PC-3 (cell line): ENCODE data around the gene SNX9. TPM values are rescaled to one million over a fixed set of nuclear protein-coding genes. Genes with fewer than 3 reads are reported as not detected.
A peak's percentile ranks its signal among the peaks of the same experiment; 100 is the strongest.

Source experiments
- ATAC-seq: fragments of 200-7000 bp; cut with Tn5 transposase; 2 replicates; pipeline ENCODE4 v1.9.1; 2020; ENCODE audit warnings: mild to moderate bottlenecking, moderate library complexity
- BruUV-seq: library from RNA; stranded (reverse); fragments of 400-500 nt; replicated peaks from 2 replicates; lab custom pipeline; 2021; lab: Mats Ljungman, UMichigan
- CTCF ChIA-PET: fragments of 300-600 bp; sonication (Branson Sonifier 250); formaldehyde crosslinking; loops from one replicate; lab custom pipeline; 2022; ENCODE audit warnings: antibody characterized with exemption; lab: Charles Lee
- POLR2A ChIA-PET: fragments of 300-600 bp; sonication (Branson Sonifier 250); formaldehyde crosslinking; loops from one replicate; lab custom pipeline; 2022; ENCODE audit warnings: antibody characterized with exemption; ENCODE audit not compliant: unreplicated experiment; lab: Charles Lee
- DNase-seq: peaks from one replicate; pipeline ENCODE4 v3.0.0-alpha.2; 2015
- H2AFZ ChIP-seq: fragments of 300-600 bp; sonication (generic); 2 replicates; pipeline ENCODE4 v1.6.0; 2016; ENCODE audit warnings: antibody characterized with exemption, low read length
- H3F3A ChIP-seq: fragments of 300-600 bp; sonication (generic); one replicate; pipeline ENCODE4 v1.6.0; 2017; ENCODE audit warnings: antibody characterized with exemption, low read length, control low read depth, mild to moderate bottlenecking; ENCODE audit not compliant: unreplicated experiment
- H3K27ac ChIP-seq: fragments of 300-600 bp; sonication (generic); 2 replicates; pipeline ENCODE4 v1.5.1; 2016; ENCODE audit warnings: mild to moderate bottlenecking, low read length
- H3K27me3 ChIP-seq: fragments of 300-600 bp; sonication (generic); 2 replicates; pipeline ENCODE4 v1.6.1; 2016; ENCODE audit warnings: low read length, mixed read lengths
- H3K36me3 ChIP-seq: fragments of 300-600 bp; sonication (generic); 2 replicates; pipeline ENCODE4 v1.6.1; 2016; ENCODE audit warnings: low read depth, mixed run types, low read length, mixed read lengths
- H3K4me1 ChIP-seq: fragments of 300-600 bp; sonication (generic); 2 replicates; pipeline ENCODE4 v1.5.1; 2016; ENCODE audit warnings: low read length; ENCODE audit not compliant: insufficient read depth
- H3K4me2 ChIP-seq: fragments of 300-600 bp; sonication (generic); 2 replicates; pipeline ENCODE4 v1.6.0; 2016; ENCODE audit warnings: low read length
- H3K4me3 ChIP-seq: fragments of 300-600 bp; sonication (generic); 2 replicates; pipeline ENCODE4 v1.5.1; 2016; ENCODE audit warnings: mild to moderate bottlenecking, low read length, mixed read lengths
- H3K79me2 ChIP-seq: fragments of 300-600 bp; sonication (generic); 2 replicates; pipeline ENCODE4 v1.6.1; 2017; ENCODE audit warnings: low read length, mixed read lengths
- H3K9ac ChIP-seq: fragments of 300-600 bp; sonication (generic); 2 replicates; pipeline ENCODE4 v1.6.0; 2016; ENCODE audit warnings: mild to moderate bottlenecking, low read length
- H3K9me2 ChIP-seq: fragments of 300-600 bp; sonication (generic); replicated peaks from 2 replicates; pipeline ENCODE4 v1.6.1; 2016; ENCODE audit warnings: mixed run types, low read length, mixed read lengths
- H3K9me3 ChIP-seq: fragments of 300-600 bp; sonication (generic); 2 replicates; pipeline ENCODE4 v1.6.1; 2016; ENCODE audit warnings: low read length, mixed read lengths
- H4K20me1 ChIP-seq: fragments of 300-600 bp; sonication (generic); 2 replicates; pipeline ENCODE4 v1.6.1; 2016; ENCODE audit warnings: low read length, mixed read lengths
- CTCF ChIP-seq: fragments of 300-600 bp; sonication (generic); conservative IDR thresholded peaks from 2 replicates; pipeline ENCODE4 v1.5.1; 2017; ENCODE audit warnings: antibody characterized with exemption, low read depth, mild to moderate bottlenecking, low read length
- EZH2 ChIP-seq: fragments of 300-600 bp; sonication (generic); IDR thresholded peaks from one replicate; pipeline ENCODE4 v1.6.1; 2017; ENCODE audit warnings: antibody characterized with exemption, mild to moderate bottlenecking, low read length; ENCODE audit not compliant: unreplicated experiment
- EZH2phosphoT487 ChIP-seq: fragments of 300-600 bp; sonication (generic); IDR thresholded peaks from 2 replicates; pipeline ENCODE4 v1.6.1; 2018; ENCODE audit warnings: mild to moderate bottlenecking, antibody characterized with exemption, low read length, borderline replicate concordance
- intact Hi-C: fragments of 100-400 bp; cut with micrococcal nuclease; formaldehyde crosslinking; loops from 2 replicates; pipeline ENCODE4 v1.9.0; 2023
- total RNA-seq: library from RNA; depleted of rRNA; stranded (reverse); fragments of >200 nt; gene quantifications from 2 replicates; pipeline ENCODE4 v1.2.3, GENCODE V29; 2014

SNX9 gene
- total RNA-seq, 1 experiment from 2014 or later, result 18.0 TPM

- no peaks in the 10 kb centered on the region for H3K9me2 ChIP-seq
- H3K4me1 ChIP-seq, result peaks cover 13% of the 10 kb centered on the region
- no peaks in the 10 kb centered on the region for H3F3A ChIP-seq
- H3K4me2 ChIP-seq, result no peak overlapping the region
- intact Hi-C loops, result no loop called here
- POLR2A ChIA-PET, result no interaction called here
- H3K9me3 ChIP-seq, result no peaks in the 10 kb centered on the region
- H3K27ac ChIP-seq, result peak overlapping the region; percentile 46
- H3K36me3 ChIP-seq, result no peaks in the 10 kb centered on the region
- H3K79me2 ChIP-seq, result no peaks in the 10 kb centered on the region
- DNase-seq (peak; percentile 51), ATAC-seq (peak; percentile 81)
- H4K20me1 ChIP-seq, result no peaks in the 10 kb centered on the region
- no TSS peak for BruUV-seq
- no peak overlapping the region for H3K4me3 ChIP-seq
- H2AFZ ChIP-seq, result no peak overlapping the region
- no peak for TF ChIP-seq CTCF
- no peak overlapping the region for H3K9ac ChIP-seq
- H3K27me3 ChIP-seq, result no peaks in the 10 kb centered on the region
- CTCF ChIA-PET, result no interaction called here
Measured at GRCh38 chr6:157813750-157814455, 9.1 kb upstream of the SNX9 start.

- no TSS peak for BruUV-seq
- Histone ChIP-seq H3K27ac (no peak overlapping the region), H3K9ac (no peak overlapping the region), H3K4me2 (no peak overlapping the region), H3K36me3 (no peaks in the 10 kb centered on the region), H4K20me1 (no peaks in the 10 kb centered on the region), H3K9me2 (no peaks in the 10 kb centered on the region), H3K4me1 (peaks cover 13% of the 10 kb centered on the region), H2AFZ (no peak overlapping the region), H3K9me3 (no peaks in the 10 kb centered on the region), H3K79me2 (no peaks in the 10 kb centered on the region), H3F3A (no peaks in the 10 kb centered on the region), H3K4me3 (no peak overlapping the region), H3K27me3 (no peaks in the 10 kb centered on the region)
- no peak for ATAC-seq
- DNase-seq, result no peak
- intact Hi-C loops, result no loop called here
- no peak for TF ChIP-seq CTCF
- TF ChIP-seq EZH2, result no peak
- no peak for TF ChIP-seq EZH2phosphoT487
- POLR2A ChIA-PET, result interaction anchor here (0.5 kb wide), 1 partner anchor 44 kb away, joined by 3 read pairs; no protein-coding TSS in a partner anchor
- CTCF ChIA-PET, result no interaction called here
Measured at GRCh38 chr6:157814883-157815282, 8.2 kb upstream of the SNX9 start.

GRCh38 chr6:157821342-157822033 lies 1.6 kb upstream of the SNX9 start:
- Histone ChIP-seq H3K27me3 (no peaks in the 10 kb centered on the region), H3K4me1 (peaks cover 6% of the 10 kb centered on the region), H3K4me3 (no peak overlapping the region), H3K4me2 (no peak overlapping the region), H3K27ac (no peak overlapping the region), H3K79me2 (peaks cover 31% of the 10 kb centered on the region), H4K20me1 (peaks cover 10% of the 10 kb centered on the region; the same call in 1 of the 2 replicates), H3K36me3 (no peaks in the 10 kb centered on the region), H3F3A (peaks cover 6% of the 10 kb centered on the region), H3K9me3 (no peaks in the 10 kb centered on the region), H2AFZ (no peak overlapping the region), H3K9ac (no peak overlapping the region), H3K9me2 (no peaks in the 10 kb centered on the region)
- TF ChIP-seq EZH2phosphoT487 (no peak), CTCF (no peak), EZH2 (no peak)
- DNase-seq (no peak), ATAC-seq (no peak)
- ChIA-PET CTCF (no interaction called here), POLR2A (no interaction called here)
- intact Hi-C loops, result no loop called here
- BruUV-seq, result no TSS peak
